KOPT-K1 (cell line): ENCODE data around the gene ZNF527.
"Not testable (repeated sequence)": the region's sequence is repeated elsewhere in the genome, so short reads cannot be mapped to it uniquely, and the experiment has no call there.

Source experiments
- H3K27ac ChIP-seq: fragments of 200-600 bp; sonication (generic); 2 replicates; pipeline ENCODE4 v1.5.1; 2016; ENCODE audit warnings: antibody characterized with exemption, mild to moderate bottlenecking, low read depth, low read length; ENCODE audit not compliant: poor library complexity, severe bottlenecking
- H3K36me3 ChIP-seq: fragments of 200-600 bp; sonication (generic); 2 replicates; pipeline ENCODE4 v1.5.1; 2017; ENCODE audit warnings: antibody characterized with exemption, mild to moderate bottlenecking, low read length, moderate library complexity; ENCODE audit not compliant: insufficient read depth
- H3K9me3 ChIP-seq: fragments of 200-600 bp; sonication (generic); 2 replicates; pipeline ENCODE4 v1.5.1; 2017; ENCODE audit warnings: antibody characterized with exemption, low read length, mild to moderate bottlenecking; ENCODE audit not compliant: insufficient read depth, poor library complexity, severe bottlenecking

Gene ZNF527

GRCh38 chr19:37401078-37401477 is 30.2 kb downstream of the ZNF527 start:
- Histone ChIP-seq H3K9me3 (peaks cover 71% of the 10 kb centered on the region), H3K27ac (no peak overlapping the region), H3K36me3 (no peaks in the 10 kb centered on the region)

DNA sequence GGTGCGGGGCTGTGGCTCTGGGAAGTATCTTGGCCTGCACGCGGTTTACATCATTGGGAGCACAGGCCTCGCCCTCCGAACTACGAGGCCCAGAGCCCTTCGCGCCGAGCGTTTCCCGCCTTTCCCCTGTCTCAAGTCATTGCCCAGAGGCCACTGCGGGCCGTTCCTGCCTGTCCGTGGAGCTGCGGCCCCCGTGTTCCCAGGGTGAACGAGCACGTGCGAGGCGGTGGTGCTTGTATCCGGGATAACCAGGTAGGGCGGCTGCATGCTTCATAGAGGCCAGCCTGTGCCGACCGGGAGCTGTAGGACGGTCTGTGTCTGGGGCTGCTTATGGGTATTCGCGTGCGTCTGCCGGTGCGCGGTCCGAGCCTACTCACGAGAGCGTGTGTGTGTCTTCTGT is 32.5 kb downstream of the ZNF527 start:
- no peaks in the 10 kb centered on the region for H3K36me3 ChIP-seq
- no peak overlapping the region for H3K27ac ChIP-seq
- peaks cover 67% of the 10 kb centered on the region for H3K9me3 ChIP-seq

DNA sequence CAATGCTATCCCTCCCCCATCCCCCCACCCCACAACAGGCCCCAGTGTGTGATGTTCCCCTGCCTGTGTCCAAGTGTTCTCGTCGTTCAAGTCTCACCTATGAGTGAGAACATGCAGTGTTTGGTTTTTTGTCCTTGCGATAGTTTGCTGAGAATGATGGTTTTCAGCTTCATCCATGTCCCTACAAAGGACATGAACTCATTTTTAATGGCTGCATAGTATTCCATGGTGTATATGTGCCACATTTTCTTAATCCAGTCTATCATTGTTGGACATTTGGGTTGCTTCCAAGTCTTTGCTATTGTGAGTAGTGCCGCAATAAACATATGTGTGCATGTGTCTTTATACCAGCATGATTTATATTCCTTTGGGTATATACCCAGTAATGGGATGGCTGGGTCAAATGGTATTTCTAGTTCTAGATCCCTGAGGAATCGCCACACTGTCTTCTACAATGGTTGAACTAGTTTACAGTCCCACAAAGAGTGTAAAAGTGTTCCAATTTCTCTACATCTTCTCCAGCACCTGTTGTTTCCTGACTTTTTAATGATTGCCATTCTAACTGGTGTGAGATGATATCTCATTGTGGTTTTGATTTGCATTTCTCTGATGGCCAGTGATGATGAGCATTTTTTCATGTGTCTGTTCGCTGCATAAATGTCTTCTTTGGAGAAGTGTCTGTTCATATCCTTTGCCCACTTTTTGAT is 35.4 kb downstream of the ZNF527 start:
- H3K27ac ChIP-seq, H3K36me3 ChIP-seq: not testable (repeated sequence)
- peaks cover 79% of the 10 kb centered on the region for H3K9me3 ChIP-seq

GRCh38 chr19:37412700-37413099 is 41.8 kb downstream of the ZNF527 start:
- peaks cover 43% of the 10 kb centered on the region for H3K36me3 ChIP-seq
- peaks cover 100% of the 10 kb centered on the region for H3K9me3 ChIP-seq
- H3K27ac ChIP-seq = no peak overlapping the region

DNA sequence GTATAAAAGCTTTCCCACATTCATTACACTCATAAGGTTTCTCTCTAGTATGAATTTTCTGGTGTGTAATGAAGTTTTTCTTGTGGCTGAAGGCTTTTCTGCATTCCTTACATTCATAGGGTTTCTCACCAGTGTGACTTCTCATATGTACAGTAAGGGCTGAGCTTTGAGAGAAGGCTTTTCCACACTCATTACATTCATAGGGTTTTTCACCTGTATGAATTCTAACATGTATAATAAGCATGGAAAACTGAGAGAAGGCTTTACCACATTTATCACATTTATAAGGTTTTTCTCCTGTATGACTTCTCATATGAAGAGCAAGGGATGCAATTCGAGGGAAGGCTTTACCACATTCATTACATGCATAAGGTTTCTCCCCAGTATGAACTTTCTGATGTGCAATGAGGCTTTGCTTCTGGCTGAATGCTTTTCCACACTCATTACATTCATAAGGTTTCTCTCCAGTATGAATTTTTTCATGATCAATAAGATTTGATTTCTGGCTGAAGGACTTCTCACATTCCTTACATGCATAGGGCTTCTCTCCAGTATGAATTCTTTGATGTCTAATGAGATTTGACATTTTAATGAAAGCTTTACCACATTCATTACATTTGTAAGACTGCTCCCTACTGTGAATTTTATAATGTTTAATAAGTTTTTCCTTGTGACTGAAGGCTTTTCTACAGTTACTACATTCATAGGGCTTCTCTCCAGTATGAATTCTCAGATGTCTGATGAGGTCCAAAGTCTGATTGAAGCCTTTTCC is 42.6 kb downstream of the ZNF527 start:
- no peak overlapping the region for H3K27ac ChIP-seq
- H3K36me3 ChIP-seq = peaks cover 50% of the 10 kb centered on the region
- peaks cover 100% of the 10 kb centered on the region for H3K9me3 ChIP-seq
